Thyroid gland (tissue), 4 donors: ENCODE results near the gene AFAP1. TPM values are rescaled to one million over a fixed set of nuclear protein-coding genes. Genes with fewer than 3 reads are reported as not detected.

Experiments
- DNase-seq, 2 donors: peaks; one replicate each; pipeline ENCODE4 v3.0.0-alpha.2; 2019
- H3K27ac ChIP-seq, 3 donors: fragments of 200-600 bp; sonication (generic); 1 replicate in 2 of 3; 2 replicates in 1 of 3; pipeline ENCODE4 v1.5.1; 2016 to 2019; ENCODE audit warnings: mild to moderate bottlenecking in 1 of 3, moderate library complexity in 1 of 3
- H3K27me3 ChIP-seq: fragments of 200-600 bp; sonication (generic); one replicate; pipeline ENCODE4 v1.5.1; 2019
- H3K36me3 ChIP-seq, 2 donors: fragments of 200-600 bp; sonication (generic); one replicate each; pipeline ENCODE4 v1.5.1; 2016 to 2019
- H3K4me1 ChIP-seq, 2 donors: fragments of 200-600 bp; sonication (generic); one replicate each; pipeline ENCODE4 v1.5.1; 2017 to 2019
- H3K4me3 ChIP-seq, 3 donors: fragments of 200-600 bp; sonication (generic); replicated peaks in 1 of 3; 1 replicate in 2 of 3; 2 replicates in 1 of 3; pipeline ENCODE4 v1.5.1; 2016; ENCODE audit warnings: mild to moderate bottlenecking in 1 of 3
- H3K9me3 ChIP-seq: fragments of 200-600 bp; sonication (generic); one replicate; pipeline ENCODE4 v1.5.1; 2017
- POLR2A ChIP-seq, 2 donors: fragments of 450-650 bp; IDR thresholded peaks; one replicate each; pipeline ENCODE4 v1.6.1; 2017; ENCODE audit warnings: antibody characterized with exemption in 2 of 2, mild to moderate bottlenecking in 2 of 2, moderate library complexity in 1 of 2
- WGBS, 2 donors: methylation state at CpG; one replicate each; pipeline ENCODE4 v1.1.5; 2017; 5-methylcytosine and 5-hydroxymethylcytosine counted together
- intact Hi-C: fragments of 100-400 bp; cut with DNase I; formaldehyde crosslinking; loops from one replicate; pipeline ENCODE4 v1.15.1; 2023
- total RNA-seq, 4 donors: library from RNA; depleted of rRNA; stranded (reverse); fragments of >200 nt; gene quantifications; one replicate each; pipeline ENCODE4 v1.2.3, GENCODE V29; 2016
- TF ChIP-seq, protein P1 (sequence below), 6 experiments: fragments of 200-600 bp in 3 of 6; fragments of 450-650 bp in 3 of 6; sonication (generic) in 3 of 6; IDR thresholded peaks; one replicate each; pipeline ENCODE4 v1.5.1; 2016 to 2019; ENCODE audit warnings: antibody characterized with exemption in 6 of 6, mild to moderate bottlenecking in 2 of 6, inconsistent platforms in 1 of 6, moderate library complexity in 1 of 6

AFAP1 gene
- total RNA-seq, 4 donors from 2014 or later = 12.3 to 33.3 (median 26.2) TPM

DNA sequence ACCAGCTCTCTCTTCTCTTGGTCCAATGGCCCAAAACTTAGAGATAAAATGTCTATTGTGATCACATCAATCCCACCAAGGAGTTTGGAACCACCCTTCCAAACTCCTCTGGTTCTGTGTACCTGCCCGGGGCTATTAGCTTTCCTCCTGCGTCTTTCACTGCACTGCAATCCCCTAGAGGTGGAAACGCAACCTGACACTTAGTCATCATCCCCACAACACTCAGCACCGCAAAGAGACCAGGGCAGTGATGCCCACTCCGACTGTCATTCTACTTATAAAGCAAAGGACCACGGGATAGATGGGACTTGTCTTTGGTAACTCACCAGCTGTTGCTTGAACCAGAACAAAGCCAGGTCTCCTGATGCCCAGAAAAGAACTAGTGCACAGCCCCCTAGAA is 22.0 kb downstream of the AFAP1 start:
- WGBS, 2 donors = 88 to 89% methylated on average over 6 of the region's 6 CpGs
- H3K36me3 ChIP-seq = no peaks in the 10 kb centered on the region
- no peaks in the 10 kb centered on the region for H3K9me3 ChIP-seq
- intact Hi-C loops = no loop called here
- no peaks in the 10 kb centered on the region for H3K4me1 ChIP-seq
- H3K27ac ChIP-seq = no peak overlapping the region
- no peak overlapping the region for H3K4me3 ChIP-seq
- TF ChIP-seq, protein P1, sequence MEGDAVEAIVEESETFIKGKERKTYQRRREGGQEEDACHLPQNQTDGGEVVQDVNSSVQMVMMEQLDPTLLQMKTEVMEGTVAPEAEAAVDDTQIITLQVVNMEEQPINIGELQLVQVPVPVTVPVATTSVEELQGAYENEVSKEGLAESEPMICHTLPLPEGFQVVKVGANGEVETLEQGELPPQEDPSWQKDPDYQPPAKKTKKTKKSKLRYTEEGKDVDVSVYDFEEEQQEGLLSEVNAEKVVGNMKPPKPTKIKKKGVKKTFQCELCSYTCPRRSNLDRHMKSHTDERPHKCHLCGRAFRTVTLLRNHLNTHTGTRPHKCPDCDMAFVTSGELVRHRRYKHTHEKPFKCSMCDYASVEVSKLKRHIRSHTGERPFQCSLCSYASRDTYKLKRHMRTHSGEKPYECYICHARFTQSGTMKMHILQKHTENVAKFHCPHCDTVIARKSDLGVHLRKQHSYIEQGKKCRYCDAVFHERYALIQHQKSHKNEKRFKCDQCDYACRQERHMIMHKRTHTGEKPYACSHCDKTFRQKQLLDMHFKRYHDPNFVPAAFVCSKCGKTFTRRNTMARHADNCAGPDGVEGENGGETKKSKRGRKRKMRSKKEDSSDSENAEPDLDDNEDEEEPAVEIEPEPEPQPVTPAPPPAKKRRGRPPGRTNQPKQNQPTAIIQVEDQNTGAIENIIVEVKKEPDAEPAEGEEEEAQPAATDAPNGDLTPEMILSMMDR (IDR thresholded peaks at IDR 0.05) = no peak
- no peak for TF ChIP-seq POLR2A (IDR thresholded peaks at IDR 0.05)
- no peaks in the 10 kb centered on the region for H3K27me3 ChIP-seq
- no peak for DNase-seq

DNA sequence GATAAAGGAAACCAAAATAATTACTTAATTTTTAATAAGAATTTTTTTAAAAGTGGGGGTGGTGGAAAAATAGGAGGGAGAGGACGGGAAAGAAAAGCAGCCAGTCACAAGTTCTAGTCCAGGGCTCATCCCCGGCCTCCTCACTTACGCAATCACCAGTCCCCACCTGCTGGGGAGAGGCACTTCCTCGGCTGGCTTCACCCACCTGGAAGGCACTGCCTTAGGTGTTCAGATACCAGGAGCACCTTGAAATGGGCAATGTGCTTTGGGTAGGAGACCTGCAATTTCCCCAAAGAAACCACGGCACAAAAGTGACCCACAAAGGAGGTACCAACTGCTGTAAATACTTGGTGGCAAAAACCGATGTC is 23.8 kb downstream of the AFAP1 start:
- Histone ChIP-seq H3K27ac (no peak overlapping the region), H3K9me3 (no peaks in the 10 kb centered on the region), H3K4me3 (no peak overlapping the region), H3K27me3 (no peaks in the 10 kb centered on the region), H3K36me3 (no peaks in the 10 kb centered on the region), H3K4me1 (peaks cover 3 to 5% of the 10 kb centered on the region in 2 donors)
- no peak for DNase-seq
- WGBS, 2 donors = 69 to 75% methylated on average over 6 of the region's 6 CpGs
- no peak for TF ChIP-seq POLR2A (IDR thresholded peaks at IDR 0.05)
- TF ChIP-seq, protein P1 (IDR thresholded peaks at IDR 0.05) = no peak
- intact Hi-C loops = no loop called here

DNA sequence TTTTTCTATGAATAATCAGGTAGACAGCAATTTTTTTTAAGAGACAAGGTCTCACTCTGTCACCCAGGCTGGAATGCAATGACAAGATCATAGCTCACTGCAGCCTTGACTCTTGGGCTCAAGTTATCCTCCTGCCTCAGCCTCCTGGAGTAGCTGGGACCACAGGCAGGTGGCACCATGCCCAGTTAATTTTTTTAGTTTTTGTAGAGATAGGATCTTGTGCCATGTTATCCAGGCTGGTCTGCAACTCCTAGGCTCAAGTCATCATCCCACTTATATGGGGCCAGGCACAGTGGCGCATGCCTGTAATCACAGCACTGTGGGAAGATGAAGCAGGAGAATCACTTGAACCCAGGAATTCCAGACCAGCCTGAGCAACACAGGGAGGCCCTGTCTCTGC is 26.8 kb downstream of the AFAP1 start:
- H3K27ac ChIP-seq = no peak overlapping the region
- no peak for DNase-seq
- 100% methylated on average over 1 of the region's 1 CpG for WGBS, 2 donors

DNA sequence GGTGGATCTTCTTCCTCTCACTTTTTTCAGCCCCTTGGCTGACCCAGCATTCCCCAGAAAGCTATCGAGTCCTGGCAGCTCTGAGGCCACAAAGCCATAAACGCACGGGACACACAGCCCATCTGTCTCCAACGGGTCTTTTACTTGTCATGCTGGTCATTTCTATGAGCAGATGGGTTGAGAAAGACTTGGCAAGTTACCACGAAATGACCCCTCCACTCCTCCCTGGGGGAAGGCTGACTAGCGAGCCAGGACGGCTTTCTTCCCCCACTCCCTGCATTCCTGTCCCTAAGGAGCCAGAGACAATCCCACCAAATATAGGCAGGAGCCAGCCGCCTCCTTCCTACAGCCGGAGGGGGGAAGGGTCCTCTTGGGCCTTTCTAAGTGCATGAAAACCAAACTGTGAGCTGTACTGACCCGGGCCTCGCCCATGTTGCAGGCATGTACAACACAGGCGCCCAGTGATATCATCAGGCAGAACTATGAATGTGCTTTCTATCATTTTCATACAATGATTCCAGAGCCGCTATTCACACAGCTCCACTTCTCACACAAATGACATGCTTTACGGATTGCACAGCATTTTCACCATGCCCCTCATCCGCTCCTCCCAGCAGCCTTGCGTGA is 28.6 kb downstream of the AFAP1 start:
- TF ChIP-seq, protein P1 (IDR thresholded peaks at IDR 0.05) = no peak
- TF ChIP-seq POLR2A (IDR thresholded peaks at IDR 0.05) = no peak
- peak in 1 of 2 donors; percentile 8 for DNase-seq
- Histone ChIP-seq H3K27ac (peak overlapping the region; percentile 27 to 57 (median 43)), H3K4me3 (no peak overlapping the region), H3K9me3 (no peaks in the 10 kb centered on the region), H3K27me3 (no peaks in the 10 kb centered on the region), H3K4me1 (peaks cover 20 to 22% of the 10 kb centered on the region in 2 donors), H3K36me3 (no peaks in the 10 kb centered on the region)
- WGBS, 2 donors = 56 to 59% methylated on average over 16 of the region's 16 CpGs
- intact Hi-C loops = no loop called here

More for the DNA sequence above, 26.8 kb downstream of the AFAP1 start:
- no peaks in the 10 kb centered on the region for H3K27me3 ChIP-seq
- H3K36me3 ChIP-seq = no peaks in the 10 kb centered on the region
- no peak overlapping the region for H3K4me3 ChIP-seq
- TF ChIP-seq, protein P1 (IDR thresholded peaks at IDR 0.05) = no peak
- TF ChIP-seq POLR2A (IDR thresholded peaks at IDR 0.05) = no peak
- peaks cover 20 to 22% of the 10 kb centered on the region in 2 donors for H3K4me1 ChIP-seq
- intact Hi-C loops = no loop called here
- H3K9me3 ChIP-seq = no peaks in the 10 kb centered on the region

DNA sequence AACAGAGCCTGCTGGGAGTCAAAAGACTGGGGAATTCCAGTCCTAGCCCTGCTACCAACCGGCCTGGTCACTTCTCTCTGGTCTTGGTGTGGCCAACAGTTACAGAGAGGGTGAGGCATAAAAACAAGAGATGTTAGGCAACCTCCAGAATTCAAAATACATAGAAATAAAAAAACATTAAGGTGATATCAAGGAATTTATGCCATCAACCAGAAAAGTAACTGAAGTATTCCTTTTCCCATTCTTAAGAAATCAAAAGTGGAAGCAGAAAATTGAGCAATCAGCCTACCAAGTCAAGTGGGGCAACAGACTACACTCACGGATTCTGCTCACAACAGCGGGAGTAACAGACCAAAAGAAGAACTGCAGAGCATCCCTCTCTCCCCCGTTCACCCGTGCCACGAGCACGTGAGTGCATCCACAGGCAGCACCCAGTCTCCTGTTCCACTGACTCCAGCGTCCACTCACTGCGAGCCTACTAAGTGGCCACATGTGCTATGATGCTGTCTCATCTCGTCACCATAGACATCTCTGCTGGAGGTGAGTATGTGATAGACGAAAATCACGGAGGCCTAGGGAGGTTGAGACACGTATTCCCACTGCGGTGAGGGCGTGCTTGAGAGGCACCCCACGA is 29.3 kb downstream of the AFAP1 start:
- Histone ChIP-seq H3K36me3 (no peaks in the 10 kb centered on the region), H3K27me3 (no peaks in the 10 kb centered on the region), H3K27ac (peak overlapping the region; percentile 43 to 58 (median 57)), H3K4me1 (peaks cover 20 to 22% of the 10 kb centered on the region in 2 donors), H3K9me3 (no peaks in the 10 kb centered on the region), H3K4me3 (no peak overlapping the region)
- peak; percentile 41 to 59 for DNase-seq
- 50 to 65% methylated on average over 16 of the region's 16 CpGs for WGBS, 2 donors
- intact Hi-C loops = no loop called here
- no peak for TF ChIP-seq POLR2A (IDR thresholded peaks at IDR 0.05)
- TF ChIP-seq, protein P1 (IDR thresholded peaks at IDR 0.05) = no peak
